Measurements from ENCODE around the gene WDR81.
"Not testable (repeated sequence)": the region's sequence is repeated elsewhere in the genome, so short reads cannot be mapped to it uniquely, and the experiment has no call there.

Gene WDR81

DNA sequence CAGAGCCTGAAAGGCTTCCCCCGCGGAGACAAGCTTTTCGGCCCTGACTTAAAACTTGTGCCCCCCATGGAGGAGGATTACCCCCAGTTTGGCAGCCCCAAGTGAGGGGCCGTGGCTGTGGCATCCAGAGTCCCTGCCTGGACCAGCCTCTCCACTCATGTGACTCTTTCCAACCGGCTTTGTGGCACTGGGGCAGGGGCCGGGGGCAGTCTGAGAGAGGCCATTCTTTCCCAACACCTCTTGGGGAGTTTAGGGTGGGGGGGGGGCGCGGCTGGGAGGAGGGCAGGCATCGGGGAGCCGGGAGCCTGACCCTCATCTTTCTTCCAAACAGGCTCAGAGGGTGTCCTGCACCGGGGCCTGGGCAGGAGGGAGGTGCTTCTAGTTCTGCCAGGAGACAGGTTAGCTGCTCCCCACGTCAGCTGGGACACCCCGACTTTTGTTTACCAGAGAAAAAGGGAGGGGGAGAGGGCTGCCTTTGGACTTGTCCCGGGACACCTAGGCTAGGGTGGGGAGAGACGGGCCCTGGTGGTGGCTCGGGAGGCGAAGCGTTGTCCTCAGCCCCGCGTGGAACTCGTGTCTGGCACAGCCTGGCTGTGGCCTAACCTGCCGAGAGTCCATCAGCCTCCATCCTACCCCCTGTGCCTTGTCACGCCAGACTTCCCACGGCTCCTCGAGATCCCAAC is 30.1 kb downstream of the WDR81 start:
- no peak for DNase-seq (ENCODE audit: low spot score)

- no peak for DNase-seq (ENCODE audit: low spot score)
Measured at GRCh38 chr17:1755252-1755826, 30.8 kb downstream of the WDR81 start.

DNA sequence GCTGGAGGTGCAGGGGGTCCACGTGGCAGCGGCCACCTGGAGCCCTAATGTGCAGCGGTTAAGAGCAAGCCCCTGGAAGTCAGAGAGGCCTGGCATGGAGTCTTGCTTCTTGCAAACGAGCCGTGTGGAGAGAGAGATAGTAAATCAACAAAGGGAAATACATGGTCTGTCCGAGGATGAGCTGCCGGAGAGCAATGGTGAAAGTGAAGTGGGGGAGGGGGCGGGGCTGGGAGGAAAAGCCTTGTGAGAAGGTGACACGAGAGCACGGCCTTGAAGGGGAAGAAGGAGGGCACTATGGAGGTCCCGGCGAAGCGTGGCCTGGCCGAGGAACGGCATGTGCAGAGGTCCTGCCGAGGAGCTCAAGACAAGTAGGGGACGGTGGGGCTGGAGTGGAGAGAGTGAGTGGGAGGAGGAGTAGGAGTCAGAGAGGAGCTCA is 31.3 kb downstream of the WDR81 start:
- no peak for DNase-seq (ENCODE audit: low spot score)

- no peak for DNase-seq (ENCODE audit: low spot score)
Measured at GRCh38 chr17:1758807-1759206, 34.3 kb downstream of the WDR81 start.

GRCh38 chr17:1759529-1759928 is 35.0 kb downstream of the WDR81 start:
- DNase-seq (ENCODE audit: low spot score): no peak

DNA sequence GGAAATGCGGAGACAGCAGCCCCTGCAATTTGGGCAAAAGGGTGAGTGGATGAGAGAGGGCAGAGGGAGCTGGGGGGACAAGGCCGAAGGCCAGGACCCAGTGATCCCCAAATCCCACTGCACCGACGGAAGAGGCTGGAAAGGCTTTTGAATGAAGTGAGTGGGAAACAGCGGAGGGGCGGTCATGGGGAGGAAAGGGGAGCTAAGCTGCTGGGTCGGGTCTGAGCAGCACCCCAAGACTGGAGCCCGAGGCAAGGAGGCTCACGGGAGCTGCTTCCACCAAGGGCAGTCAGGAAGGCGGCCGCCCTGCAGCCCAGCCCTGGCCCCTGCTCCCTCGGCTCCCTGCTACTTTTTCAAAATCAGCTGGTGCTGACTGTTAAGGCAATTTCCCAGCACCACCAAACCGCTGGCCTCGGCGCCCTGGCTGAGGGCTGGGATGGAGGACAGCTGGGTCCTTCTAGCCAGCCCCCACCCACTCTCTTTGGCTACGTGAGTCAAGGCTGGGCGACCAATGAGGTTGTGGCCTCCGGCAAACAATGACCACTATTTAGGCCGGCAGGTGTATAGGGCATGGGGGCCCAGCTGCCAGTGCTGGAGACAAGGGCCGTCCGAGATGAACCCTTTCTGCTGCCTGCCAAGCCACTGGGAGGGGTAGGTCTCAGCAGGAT is 37.9 kb downstream of the WDR81 start:
- DNase-seq (ENCODE audit: low spot score): no peak

DNA sequence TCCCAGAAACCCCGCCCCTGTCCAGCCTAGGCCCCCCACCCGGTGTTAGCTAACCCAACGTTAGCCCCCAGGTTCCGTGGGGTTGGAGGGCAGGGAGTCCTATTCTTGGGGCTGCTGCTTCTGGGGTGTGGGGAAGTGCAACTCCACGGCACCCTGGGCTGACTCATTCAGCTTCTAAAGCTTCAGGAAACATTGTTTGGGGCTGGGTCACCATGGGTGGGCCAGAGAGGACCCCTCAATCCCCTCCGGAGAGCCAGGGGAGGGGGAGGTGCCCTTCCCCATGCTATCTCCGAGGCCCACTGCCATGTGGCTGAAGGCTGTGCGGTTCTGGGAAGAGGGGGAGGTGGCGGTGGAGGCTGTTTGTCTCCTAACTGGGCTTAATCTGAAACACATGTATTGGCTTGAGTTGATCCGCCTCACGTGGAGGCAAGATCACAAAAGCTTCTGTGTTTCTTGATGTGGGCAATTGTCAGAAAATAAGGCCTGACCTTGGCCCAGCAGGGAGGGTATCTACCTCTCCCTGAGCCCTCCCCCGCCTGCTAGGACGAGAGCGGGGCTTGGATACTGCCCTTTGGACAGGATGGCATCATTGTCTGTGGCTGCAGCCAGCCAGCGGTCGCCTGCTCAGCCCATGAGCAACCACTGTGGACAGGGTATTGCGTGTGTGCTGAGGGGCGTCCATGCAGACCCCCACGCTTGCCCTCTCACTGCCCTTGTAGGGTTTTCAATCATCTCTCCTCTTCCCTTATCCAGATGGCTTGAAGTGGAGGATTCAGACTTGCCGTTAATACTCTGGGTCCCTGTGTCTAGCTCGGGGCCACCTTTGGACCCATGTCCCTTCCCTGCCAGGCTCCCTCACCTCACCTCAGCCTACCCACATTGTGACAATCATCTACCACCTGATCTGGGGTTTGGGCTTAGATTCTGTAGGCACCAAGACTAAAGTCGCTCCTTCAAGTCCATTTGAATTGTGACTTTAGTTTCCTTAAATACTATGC is 38.7 kb downstream of the WDR81 start:
- DNase-seq (ENCODE audit: low spot score): no peak

DNA sequence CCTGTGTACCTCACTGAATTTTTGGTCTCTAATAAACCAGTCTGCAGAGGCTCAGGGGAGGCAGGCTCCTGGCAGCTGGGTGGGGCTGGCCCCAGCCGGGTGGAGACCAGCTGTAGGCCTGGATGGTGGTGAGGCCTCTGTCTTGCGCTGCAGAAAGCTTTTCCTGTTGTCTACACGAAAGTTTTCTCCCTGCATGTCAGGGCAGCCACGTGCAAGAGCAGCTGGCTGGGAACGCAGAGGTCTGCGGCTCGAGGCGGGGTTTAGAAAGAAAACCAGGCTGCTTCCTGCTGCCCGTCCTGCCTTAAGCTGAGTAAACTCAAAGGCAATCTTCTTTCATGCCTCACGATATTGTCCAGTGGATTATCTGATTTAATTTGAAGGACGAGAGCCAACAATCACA is 39.8 kb downstream of the WDR81 start:
- DNase-seq (ENCODE audit: low spot score): no peak

DNA sequence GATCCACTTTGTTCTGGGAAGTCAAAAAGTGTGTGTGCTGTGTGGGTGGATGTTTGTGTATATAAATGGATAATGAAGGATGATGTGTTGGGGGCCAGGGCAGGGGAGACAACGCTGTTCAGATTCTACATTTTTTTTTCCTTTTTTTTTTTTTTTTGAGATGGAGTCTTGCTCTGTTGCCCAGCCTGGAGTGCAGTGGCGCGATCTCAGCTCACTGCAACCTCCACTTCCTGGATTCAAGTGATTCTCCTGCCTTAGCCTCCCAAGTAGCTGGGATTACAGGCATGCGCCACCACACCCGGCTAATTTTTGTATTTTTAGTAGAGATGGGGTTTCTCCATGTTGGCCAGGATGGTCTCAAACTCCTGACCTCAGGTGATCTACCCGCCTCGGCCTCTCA is 40.2 kb downstream of the WDR81 start:
- DNase-seq (ENCODE audit: low spot score): not testable (repeated sequence)

DNA sequence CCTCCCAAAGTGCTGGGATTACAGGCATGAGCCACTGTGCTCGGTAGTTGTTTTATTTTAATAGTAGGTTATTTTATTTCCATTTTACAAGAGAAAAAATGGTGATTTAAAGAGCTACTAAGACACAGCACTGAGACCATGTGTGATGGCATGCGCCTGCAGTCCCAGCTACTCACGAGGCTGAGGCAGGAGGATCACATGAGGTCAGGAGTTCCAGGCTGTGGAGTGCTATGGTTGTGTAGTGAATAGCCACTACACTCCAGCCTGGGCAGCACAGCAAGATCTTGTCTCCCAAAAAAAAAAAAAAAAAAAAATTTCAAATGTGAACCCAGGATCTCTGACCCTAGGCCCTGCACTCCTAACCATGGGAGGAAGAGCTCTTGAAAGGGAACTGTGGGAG is 41.1 kb downstream of the WDR81 start:
- no peak for DNase-seq (ENCODE audit: low spot score)

GRCh38 chr17:1766382-1767135 is 42.1 kb downstream of the WDR81 start:
- DNase-seq (ENCODE audit: low spot score): no peak

DNA sequence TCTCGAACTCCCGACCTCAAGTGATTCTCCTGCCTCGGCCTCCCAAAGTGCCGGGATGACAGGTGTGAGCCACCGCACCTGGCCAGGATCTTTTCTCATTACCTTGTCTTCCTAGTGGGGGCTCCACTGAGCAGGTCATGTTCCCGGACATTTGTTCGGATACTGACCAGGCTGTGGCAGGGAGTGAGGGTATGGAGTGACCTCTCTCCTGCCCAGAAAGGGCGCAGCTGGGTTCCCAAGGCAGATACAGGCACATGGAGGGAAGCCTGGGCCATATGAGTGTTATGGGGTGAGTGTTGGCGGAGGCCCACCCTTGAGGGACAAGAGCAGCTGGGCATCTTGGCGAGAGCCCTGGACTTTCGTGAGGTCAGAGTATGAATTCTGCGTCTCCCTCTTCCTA is 42.9 kb downstream of the WDR81 start:
- DNase-seq (ENCODE audit: low spot score): no peak

DNA sequence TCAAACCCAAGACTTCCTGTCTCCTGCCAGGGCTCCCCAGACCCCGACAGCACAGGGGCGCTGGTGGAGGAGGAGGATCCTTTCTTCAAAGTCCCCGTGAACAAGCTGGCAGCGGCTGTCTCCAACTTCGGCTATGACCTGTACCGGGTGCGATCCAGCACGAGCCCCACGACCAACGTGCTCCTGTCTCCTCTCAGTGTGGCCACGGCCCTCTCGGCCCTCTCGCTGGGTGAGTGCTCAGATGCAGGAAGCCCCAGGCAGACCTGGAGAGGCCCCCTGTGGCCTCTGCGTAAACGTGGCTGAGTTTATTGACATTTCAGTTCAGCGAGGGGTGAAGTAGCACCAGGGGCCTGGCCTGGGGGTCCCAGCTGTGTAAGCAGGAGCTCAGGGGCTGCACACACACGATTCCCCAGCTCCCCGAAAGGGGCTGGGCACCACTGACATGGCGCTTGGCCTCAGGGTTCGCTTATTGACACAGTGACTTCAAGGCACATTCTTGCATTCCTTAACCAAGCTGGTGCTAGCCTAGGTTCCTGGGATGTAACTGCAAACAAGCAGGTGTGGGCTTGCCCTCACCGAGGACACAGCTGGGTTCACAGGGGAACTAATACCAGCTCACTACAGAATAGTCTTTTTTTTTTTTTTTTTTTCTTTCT is 45.4 kb downstream of the WDR81 start:
- DNase-seq (ENCODE audit: low spot score): no peak

DNA sequence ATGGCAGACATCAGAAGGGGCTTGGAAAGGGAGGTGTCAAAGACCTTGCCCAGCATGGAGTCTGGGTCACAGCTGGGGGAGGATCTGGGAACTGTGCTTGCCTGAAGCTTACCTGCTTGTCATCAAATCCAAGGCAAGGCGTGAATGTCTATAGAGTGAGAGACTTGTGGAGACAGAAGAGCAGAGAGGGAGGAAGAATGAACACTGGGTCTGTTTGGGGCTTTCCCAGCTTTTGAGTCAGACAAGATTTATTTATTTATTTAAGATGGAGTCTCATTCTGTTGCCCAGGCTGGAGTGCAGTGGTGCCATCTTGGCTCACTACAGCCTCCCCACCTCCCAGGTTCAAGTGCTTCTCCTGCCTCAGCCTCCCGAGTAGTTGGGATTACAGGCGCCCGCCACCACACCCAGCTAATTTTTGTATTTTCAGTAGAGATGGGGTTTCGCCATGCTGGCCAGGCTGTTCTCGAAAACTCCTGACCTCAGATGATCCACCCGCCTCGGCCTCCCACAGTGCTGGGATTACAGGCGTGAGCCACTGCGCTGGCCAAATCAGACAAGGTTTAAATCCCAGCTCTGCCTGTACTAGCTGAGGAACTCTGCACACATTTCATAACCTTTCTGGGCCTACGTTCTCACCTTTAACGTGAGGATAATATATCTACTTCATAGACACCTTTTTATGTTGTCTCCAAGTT is 48.6 kb downstream of the WDR81 start:
- not testable (repeated sequence) for DNase-seq (ENCODE audit: low spot score)

- DNase-seq (ENCODE audit: low spot score): no peak
Measured at GRCh38 chr17:1773696-1774181, 49.2 kb downstream of the WDR81 start.

GRCh38 chr17:1774390-1775176 is 50.1 kb downstream of the WDR81 start:
- DNase-seq (ENCODE audit: low spot score): no peak

DNA sequence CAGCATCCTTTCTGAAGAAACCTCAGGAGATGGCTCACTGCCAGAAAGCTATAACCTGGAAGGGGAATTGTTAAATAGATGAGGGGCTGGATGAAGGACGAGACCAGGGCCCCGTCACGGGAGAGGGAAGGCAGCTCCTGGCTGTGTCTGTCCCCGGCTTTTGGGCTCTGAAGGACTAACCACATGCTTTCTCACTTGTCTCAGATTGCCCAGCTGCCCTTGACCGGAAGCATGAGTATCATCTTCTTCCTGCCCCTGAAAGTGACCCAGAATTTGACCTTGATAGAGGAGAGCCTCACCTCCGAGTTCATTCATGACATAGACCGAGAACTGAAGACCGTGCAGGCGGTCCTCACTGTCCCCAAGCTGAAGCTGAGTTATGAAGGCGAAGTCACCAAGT is 51.8 kb downstream of the WDR81 start:
- DNase-seq (ENCODE audit: low spot score): no peak

DNA sequence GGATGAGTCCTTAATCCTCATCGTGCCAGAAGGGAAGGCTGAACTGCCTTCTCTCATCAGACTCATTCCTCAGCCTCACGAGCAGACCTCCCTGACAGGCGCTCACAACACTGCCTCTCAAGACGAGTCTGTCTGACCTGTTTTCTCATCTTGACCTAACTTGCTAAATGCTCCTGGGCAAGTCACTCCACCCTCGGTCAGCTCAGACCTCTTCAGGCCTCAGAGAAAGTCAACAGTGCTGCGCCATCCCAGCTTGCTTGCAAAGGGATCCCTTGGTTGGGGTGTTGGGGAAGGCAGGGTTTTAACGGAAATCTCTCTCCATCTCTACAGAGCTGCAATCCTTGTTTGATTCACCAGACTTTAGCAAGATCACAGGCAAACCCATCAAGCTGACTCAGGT is 52.4 kb downstream of the WDR81 start:
- DNase-seq (ENCODE audit: low spot score): no peak

DNA sequence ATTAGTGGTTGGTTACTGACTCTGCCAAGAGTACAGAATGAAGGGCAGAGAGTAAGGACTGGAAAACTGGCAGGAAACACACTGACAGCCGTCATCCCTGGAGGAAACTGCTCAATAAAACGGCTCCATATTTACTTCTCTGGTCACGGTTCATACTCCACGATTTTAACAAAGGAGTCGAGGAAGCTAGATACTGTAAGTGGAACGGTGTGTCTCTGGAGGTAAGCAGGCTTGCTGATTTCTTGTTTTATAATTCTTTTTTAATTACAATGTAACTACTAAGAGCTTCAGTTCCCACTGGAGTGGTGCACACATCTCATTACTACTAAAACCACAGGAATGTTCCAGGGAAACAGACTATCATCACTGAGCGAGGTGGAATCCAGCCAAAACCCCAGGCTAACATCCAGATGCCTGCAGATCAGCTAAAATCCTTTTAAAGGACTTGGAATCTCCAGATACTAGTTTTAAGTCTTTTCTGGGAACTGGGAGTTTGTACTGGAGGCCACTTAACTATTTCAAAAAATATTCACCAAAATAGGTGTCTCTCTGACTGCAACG is 55.1 kb downstream of the WDR81 start:
- DNase-seq (ENCODE audit: low spot score): no peak
